ENCODE results near the gene CDH4.
A peak's percentile ranks its signal among the peaks of the same experiment; 100 is the strongest.

Gene CDH4

GRCh38 chr20:61549865-61550264 is 297.8 kb downstream of the CDH4 start:
- ChIA-PET CTCF (no interaction called here), POLR2A (ENCODE audit: low non-redundant PET) (no interaction called here)
- no peak for TF ChIP-seq CTCF (conservative IDR thresholded peaks at IDR 0.05; ENCODE audit: low read depth)
- DNase-seq (ENCODE audit: low spot score), result no peak
- H3K27ac ChIP-seq, result no peak overlapping the region

DNA sequence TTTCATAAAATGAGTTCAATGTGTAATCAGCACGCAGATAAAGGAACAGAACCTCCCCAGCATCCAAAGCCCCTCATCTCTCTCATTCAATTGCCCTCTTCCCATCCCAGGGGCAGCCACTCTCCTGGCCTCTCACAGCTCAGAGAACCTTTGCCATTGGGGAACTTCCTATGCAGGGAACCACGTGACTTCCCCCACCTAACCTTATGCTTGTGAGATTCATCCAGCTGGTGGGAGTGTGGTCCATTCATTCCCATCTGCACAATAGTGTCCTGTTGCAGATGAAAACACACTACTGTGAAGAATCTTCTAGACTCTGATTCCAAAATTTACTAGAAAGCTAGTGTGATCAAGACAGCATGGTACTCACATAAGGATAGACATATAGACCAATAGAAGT is 299.3 kb downstream of the CDH4 start:
- no peak for TF ChIP-seq CTCF (conservative IDR thresholded peaks at IDR 0.05; ENCODE audit: low read depth)
- ChIA-PET POLR2A (ENCODE audit: low non-redundant PET) (no interaction called here), CTCF (interaction anchor here (0.5 to 0.6 kb wide), 2 partner anchors 291 to 1499 kb away, joined by 3 read pairs; no protein-coding TSS in a partner anchor)
- H3K27ac ChIP-seq, result no peak overlapping the region
- no peak for DNase-seq (ENCODE audit: low spot score)

DNA sequence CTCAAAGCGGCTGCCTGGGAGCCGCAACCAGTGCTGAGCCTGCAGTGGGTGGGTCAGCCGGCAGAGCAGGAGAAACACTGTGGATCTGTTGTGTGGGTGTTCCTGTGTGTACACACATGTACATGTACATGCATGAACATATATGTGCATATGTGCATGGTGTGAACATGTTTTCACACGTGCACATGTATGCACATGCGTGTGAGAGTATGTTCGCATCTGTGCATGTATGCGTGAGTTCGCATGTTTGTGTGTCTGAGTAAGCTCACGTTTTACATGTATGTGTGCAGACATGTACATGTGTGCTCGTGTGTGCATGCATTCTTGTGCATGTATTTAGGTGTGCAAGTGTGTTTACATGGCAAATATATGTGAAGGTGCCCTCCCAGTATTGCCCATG is 302.6 kb downstream of the CDH4 start:
- CTCF ChIA-PET, result no interaction called here

DNA sequence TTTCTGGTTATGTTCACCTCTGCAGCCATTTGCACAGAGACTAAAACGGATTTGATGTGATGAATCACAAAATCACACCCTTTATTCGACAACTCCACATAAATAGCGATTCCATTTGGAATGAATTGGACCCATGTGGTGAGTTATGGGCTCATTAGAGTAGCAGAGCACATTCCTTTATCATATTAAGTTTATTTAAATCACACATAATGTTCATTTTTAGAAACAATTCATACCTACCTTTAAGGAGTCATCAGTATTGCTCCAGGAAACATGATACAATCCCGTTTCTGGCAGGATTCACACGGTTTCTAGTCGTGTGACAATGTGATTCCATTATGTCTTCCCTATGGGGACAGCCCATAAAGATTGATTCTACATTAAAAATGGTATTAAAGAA is 303.5 kb downstream of the CDH4 start:
- peak overlapping the region; percentile 57 for H3K27ac ChIP-seq
- ChIA-PET CTCF (no interaction called here), POLR2A (ENCODE audit: low non-redundant PET) (no interaction called here)
- TF ChIP-seq CTCF (conservative IDR thresholded peaks at IDR 0.05; ENCODE audit: low read depth), result no peak
- no peak for DNase-seq (ENCODE audit: low spot score)

More for the DNA sequence above, 302.6 kb downstream of the CDH4 start:
- POLR2A ChIA-PET (ENCODE audit: low non-redundant PET), result no interaction called here
- no peak for DNase-seq (ENCODE audit: low spot score)
- no peak overlapping the region for H3K27ac ChIP-seq
- TF ChIP-seq CTCF (conservative IDR thresholded peaks at IDR 0.05; ENCODE audit: low read depth), result no peak

DNA sequence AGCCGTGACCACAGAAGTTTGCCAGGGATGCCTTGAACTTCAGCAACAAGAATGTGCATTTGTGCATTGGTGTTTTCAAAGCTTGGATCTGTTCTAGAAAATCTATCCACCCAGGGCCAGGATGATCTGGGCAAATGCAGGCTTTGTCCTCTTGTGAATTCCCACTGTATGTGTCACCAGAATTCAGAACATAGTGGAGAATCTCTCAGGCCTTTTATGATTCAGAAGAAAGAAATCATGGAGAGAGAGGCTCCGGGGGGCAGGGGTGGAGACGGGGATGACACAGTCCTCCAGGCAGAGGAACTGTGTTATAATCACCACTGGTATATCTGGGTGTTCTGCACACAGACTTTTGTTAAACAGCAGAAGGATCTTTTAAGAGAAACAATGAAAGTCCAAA is 304.1 kb downstream of the CDH4 start:
- H3K27ac ChIP-seq, result peak overlapping the region; percentile 57
- TF ChIP-seq CTCF (conservative IDR thresholded peaks at IDR 0.05; ENCODE audit: low read depth), result no peak
- peak; percentile 92 for DNase-seq (ENCODE audit: low spot score)
- POLR2A ChIA-PET (ENCODE audit: low non-redundant PET), result no interaction called here
- CTCF ChIA-PET, result no interaction called here

GRCh38 chr20:61556673-61557072 is 304.6 kb downstream of the CDH4 start:
- TF ChIP-seq CTCF (conservative IDR thresholded peaks at IDR 0.05; ENCODE audit: low read depth), result no peak
- CTCF ChIA-PET, result no interaction called here
- peak overlapping the region; percentile 2; the same call in 1 of the 2 replicates for H3K27ac ChIP-seq
- POLR2A ChIA-PET (ENCODE audit: low non-redundant PET), result no interaction called here
- no peak for DNase-seq (ENCODE audit: low spot score)

DNA sequence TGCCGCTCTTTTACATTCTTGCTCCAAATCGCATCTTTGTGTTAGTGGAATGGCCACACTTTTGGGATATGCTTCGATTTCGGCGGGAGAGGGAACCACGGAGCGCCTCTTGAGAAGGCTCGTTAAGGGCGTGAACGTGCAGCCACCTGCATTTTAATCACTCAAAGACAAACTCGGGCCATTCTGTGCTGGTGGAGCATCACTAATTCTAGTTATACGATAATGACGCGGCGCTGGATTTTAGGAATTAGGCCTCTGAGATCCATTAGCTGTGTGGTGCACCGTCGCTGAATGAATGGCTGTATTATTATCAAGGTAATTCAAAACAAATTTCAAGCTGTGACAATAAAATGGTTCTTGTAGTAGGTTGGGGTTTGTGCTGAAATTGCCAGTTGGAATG is 305.6 kb downstream of the CDH4 start:
- no peak for TF ChIP-seq CTCF (conservative IDR thresholded peaks at IDR 0.05; ENCODE audit: low read depth)
- ChIA-PET POLR2A (ENCODE audit: low non-redundant PET) (no interaction called here), CTCF (no interaction called here)
- no peak overlapping the region for H3K27ac ChIP-seq
- DNase-seq (ENCODE audit: low spot score), result no peak
